HG03159 (cell line): ENCODE data around the gene RHAG.
"Not testable (repeated sequence)": the region's sequence is repeated elsewhere in the genome, so short reads cannot be mapped to it uniquely, and the experiment has no call there.

Experiments used
- ATAC-seq: cut with Tn5 transposase; IDR thresholded peaks from one replicate; pipeline ENCODE4 v1.9.1; 2021; ENCODE audit warnings: mild to moderate bottlenecking, moderate library complexity; ENCODE audit not compliant: unreplicated experiment

Gene RHAG

GRCh38 chr6:49636713-49637349, at the start of gene RHAG:
Gene RHAG (minus strand): TSS chr6:49636839. CDS start chr6:49636812, 27 bp downstream.
- no peak for ATAC-seq

DNA sequence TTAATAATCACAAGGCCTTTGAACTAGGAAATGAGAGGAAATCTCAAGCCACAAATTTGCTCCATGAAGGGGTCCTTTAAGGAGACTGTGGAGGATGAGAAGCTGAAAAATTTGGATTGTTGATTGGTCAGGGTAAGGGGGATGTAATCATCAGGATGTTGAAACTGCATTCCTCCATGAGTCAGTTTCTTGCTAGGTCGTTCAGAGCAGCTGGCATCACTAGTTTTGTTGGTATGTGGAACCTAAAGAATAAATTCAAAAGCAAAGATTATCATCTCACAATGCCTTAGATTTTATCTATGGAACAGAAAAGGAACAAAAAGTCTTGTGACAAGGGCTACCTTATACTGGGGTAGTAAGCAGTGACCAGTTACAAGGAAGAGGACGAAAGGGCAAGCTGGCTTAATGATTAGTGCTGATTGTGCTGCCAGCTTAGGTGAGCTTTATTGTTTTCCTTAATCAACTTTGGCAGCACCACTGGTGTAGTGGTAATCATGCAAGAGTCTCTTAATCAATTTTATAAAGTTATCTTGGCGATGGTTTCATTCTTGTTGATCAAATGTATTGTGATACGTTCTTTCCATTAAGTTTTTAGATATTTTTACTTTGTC, 40.1 kb upstream of the RHAG start:
- ATAC-seq: no peak

- ATAC-seq: no peak
Observed at GRCh38 chr6:49675816-49676215, 39.2 kb upstream of the RHAG start.

GRCh38 chr6:49668083-49668511, 31.5 kb upstream of the RHAG start:
- ATAC-seq: no peak

DNA sequence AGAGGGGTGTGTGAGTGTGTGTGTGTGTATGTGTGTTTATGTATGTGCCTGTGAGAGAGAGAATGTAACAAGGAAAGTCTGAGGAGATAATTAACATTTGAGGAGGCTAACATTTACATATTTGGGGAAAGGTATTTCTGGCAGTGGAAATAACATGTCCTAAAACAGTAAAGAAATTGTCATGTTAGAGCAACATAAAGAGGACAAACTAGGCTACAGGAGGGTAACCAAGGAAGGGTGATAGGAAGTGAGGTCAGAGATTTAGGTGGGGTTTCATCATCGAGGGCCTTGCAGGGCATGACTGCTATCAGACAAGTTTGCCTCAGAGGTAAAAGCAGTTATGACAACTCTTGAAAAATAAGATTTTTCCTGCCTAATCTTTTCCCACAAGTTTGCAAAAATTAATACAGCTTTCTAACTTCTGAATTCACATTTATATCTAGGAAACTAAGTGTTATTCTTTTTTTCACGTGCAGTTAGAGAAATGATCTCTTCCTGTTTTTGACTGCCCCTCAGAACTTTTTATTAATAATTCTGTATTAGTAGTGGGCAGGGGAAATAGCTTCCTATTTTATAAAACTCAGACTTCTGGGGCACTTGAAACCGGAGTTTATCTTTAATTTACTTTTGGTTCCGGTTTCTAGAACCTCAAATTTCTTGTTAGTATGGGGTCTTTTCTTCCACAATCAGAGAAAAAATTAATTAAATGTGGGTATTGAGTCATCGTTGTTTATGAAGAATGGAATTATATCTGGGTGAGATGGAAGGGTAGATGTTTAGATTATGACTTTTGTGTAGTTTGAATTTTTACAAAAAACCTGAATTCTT, 30.5 kb upstream of the RHAG start:
- no peak for ATAC-seq

- ATAC-seq: no peak
Observed at GRCh38 chr6:49666480-49666879, 29.8 kb upstream of the RHAG start.

GRCh38 chr6:49664817-49665216, 28.2 kb upstream of the RHAG start:
- no peak for ATAC-seq

DNA sequence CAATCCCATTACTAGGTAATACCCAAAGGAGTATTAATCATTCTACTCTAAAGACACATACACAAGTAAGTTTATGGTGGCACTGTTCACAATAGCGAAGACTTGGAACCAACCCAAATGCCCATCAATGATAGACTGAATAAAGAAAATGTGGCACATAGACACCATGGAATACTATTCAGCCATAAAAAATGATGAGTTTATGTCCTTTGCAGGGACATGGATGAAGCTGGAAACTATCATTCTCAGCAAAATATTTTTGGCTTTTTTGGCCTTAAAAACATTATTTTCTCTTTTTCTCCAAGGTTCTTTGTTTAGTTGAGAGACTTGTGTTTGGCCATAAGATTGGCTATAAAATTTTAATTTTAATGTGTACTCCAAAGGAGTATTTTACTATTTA, 27.4 kb upstream of the RHAG start:
- not testable (repeated sequence) for ATAC-seq

DNA sequence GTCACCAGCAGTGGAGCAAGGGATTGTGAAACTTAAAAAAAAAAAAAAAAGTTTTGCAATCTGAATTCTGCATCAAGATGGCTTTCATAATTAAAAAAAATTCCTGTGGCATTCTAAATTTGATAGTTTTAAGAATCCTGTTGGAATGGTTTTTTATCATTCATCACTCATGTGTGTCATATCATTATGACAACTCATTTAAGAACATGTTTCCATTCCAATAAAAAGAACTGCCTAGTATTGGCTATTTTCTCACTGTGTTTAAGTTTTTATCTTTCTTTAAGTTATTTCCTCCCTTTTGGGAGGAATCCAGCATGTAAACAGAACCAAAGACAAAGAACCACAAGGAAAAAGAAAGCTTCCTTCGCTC, 26.2 kb upstream of the RHAG start:
- no peak for ATAC-seq

GRCh38 chr6:49662231-49662891, 25.7 kb upstream of the RHAG start:
- no peak for ATAC-seq

DNA sequence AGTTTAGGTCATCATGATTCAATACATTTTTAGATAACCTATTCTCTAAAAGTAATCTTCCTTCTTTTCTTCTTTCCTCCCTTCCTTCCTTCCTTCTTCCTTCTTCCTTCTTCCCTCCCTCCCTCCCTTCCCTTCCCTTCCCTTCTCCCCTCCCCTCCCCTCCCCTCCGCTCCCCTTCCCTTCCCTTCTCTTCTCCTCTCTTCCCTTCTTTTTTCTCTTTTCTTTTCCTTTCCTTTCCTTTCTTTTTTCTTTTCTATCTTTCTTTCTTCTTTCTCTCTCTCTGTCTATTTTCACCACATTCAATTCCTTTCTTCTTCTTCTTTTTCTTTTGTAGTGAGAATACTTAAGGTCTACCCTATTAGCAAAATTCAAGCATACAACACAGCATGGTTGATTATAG, 17.3 kb upstream of the RHAG start:
- ATAC-seq: no peak

DNA sequence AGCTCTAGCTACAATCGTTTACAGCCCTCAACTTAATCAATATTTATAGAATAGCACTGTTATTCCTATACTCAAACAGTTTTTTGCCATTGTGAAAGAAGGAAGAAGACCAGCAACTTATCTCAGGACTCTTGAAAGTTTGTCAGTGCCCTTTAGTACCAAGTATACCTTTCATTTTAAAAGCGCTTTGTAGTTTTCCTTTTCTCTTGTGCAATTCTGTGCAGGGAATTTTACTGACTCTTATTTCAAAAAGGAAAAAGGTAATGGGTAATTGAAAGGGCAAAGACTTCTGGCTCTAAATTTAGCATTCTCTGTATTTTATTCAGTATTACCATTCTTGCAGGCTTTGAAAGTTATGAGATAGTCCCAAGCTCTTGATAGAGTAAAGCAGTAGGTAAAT, 16.8 kb upstream of the RHAG start:
- no peak for ATAC-seq

GRCh38 chr6:49651239-49651638, 14.6 kb upstream of the RHAG start:
- ATAC-seq: no peak

DNA sequence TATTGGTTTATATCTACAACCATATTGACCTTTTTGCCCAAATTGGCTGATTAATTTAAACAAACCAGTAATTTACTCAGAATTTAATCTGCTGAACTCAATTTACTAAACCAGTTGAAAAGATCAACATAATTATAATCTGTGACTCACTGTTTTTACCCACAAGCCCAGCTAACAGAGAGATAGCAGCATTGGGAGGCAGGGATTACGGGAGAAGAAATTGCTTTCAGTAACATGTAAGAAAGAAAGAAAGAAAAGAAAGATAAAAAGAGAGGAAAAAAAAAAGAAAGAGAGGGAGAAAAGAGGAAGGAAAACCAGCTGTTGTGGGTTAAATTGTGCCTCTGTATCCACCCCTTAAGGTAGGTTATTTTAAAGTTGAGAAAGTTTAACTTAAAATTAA, 13.3 kb upstream of the RHAG start:
- ATAC-seq: no peak

GRCh38 chr6:49648036-49648435, 11.4 kb upstream of the RHAG start:
- no peak for ATAC-seq

- no peak for ATAC-seq
Observed at GRCh38 chr6:49647476-49647875, 10.8 kb upstream of the RHAG start.

- ATAC-seq: no peak
Observed at GRCh38 chr6:49646942-49647341, 10.3 kb upstream of the RHAG start.

DNA sequence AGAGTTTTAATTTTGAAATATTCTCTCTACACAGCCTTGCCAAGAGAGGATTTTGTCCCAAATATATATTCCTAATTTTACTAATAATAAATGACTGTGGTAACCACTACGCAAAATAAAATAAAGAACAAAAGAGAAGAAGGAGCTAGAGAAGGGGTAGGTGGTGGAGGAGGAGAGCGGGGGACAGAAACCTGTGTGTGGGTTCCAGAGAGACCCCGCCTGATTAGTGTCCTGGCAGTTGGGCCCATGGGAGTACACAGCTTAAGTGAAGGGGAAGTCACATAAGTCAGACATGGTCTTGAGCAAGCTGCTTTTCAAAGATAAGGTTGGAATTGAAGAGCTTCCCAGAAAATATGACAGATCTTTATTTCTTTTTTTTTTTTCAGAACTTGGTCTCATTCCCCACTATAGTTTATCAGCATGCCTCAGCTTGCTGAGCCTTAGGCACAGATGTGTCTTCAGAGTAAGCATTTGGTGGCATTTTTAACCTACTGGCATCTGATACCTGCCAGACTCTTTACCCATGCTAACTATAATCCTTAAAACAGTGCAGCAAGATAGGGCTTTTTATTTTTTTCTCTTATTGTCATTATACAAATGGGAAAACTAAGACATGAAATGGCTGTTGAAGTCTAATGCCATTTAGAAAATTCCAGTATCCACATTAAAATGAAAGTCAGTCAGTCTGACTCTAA, 9.6 kb upstream of the RHAG start:
- no peak for ATAC-seq

DNA sequence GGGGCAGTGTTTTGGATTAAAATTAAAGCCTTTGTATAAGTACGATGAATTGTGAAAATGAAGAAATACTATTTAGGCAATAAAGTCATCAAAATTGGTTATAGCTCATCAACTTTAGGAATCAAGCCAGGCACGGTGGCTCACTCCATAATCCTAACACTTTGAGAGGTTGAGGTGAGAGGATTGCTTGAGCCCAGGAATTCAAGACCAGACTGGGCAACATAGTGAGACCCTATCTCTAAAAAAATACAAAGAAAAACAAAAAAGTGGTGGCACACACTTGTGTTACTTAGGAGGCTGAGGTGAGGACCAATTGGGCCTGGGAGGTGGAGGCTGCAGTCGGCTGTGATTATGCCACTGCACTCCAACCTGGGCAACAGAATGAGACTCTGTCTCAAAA, 8.5 kb upstream of the RHAG start:
- no peak for ATAC-seq

DNA sequence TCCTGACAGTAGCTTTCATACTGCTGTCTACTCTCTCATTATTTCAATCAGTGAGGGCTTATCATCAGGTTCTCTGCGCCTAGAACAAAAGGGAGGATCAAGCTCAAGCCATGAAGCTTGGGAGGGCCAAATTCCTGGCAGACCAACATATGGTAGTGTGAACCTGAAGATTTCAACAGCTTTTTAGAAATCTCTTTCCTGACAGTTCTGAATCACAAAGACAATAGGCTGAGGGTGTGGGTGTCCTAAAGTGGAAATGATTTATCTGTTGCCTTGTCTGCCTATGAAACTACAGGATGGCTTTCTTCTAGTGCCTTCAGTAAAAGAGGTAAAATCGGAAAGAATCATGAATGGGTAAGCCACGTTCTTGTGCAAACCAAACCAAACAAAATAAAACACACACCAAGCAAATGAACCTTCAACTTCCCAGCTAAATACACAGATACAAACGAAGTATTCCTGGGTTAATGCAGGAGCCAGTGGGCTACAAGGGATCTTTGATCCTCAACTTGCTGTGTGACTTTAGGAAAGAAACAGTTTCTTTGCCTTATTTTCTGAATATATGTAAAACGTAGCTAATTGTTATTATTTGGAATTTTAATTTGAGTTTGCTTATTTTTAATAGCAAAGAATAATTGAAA, 2.7 kb upstream of the RHAG start:
- ATAC-seq: no peak

- ATAC-seq: no peak
Observed at GRCh38 chr6:49637350-49637731, 702 bp upstream of the RHAG start.
